Stimulated activated CD4-positive, alpha-beta T cell treated with anti-CD3 and anti-CD28 coated beads, TNF-alpha, amount 100 ng/mL, for 1 hour (primary cell): Measurements from ENCODE around the gene C16orf86.
A peak's percentile ranks its signal among the peaks of the same experiment; 100 is the strongest.

Source experiments
- DNase-seq, 3 donors: peaks; one replicate each; pipeline ENCODE4 v3.0.0-alpha.2; 2020; ENCODE audit warnings: low read depth in 3 of 3, low spot score in 1 of 3

The C16orf86 gene

DNA sequence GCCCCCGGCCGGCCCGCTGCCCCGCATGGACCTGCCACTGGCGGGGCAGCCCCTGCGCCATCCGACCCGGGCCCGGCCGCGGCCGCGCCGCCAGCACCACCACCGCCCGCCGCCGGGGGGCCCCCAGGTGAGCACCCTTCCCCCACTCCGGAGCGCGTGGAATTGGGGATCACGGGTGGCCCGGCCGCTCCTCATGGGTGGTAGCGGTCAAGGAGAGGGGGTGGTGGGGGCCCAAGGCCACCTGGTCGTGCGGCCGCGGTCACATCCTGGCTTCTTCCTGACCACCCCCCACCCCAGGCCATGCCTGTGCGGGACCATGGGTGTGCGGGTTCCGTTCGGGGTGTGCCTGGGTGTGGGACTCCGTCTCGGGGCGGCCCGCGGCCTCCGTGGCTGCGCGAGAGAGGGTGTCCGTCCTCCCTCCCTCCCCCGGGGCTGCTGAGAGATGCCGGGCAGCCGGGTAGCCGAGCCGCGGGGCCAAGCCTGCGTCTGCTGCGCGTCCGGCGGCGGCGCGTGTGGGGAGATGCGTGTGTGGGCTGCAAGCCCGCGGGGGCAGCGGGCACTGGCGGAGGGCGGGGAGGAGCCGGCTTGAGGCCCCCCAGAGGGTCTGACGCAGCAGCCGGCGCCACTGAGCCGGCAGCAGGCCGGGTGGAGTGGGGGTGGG is 13.4 kb upstream of the C16orf86 start:
- no peak for DNase-seq

DNA sequence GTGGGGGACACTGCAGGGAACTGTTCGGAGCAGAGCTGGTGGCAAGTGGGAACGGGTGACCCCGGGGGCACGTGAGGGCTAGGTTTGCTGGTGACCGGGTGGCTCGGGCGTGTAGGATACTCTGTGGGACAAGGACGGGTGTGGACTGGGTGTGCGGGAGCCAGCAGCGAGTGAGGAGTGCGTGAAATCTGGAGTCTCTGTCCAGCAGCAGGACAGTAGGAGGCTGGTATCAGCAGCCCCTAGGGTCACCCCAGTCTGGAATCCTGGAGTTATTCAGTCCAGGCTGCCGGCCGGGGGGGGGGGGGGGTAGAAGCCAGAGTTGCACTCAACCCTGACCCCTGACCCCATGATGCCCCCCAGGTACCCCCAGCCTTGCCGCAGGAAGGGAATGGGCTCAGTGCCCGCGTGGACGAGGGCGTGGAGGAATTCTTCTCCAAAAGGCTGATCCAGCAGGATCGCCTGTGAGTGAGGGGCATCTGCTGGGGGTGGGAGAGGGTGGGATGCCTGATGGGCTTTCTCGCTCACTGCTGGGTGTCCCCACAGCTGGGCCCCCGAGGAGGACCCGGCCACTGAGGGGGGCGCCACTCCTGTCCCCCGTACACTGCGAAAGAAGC is 12.7 kb upstream of the C16orf86 start:
- no peak for DNase-seq

DNA sequence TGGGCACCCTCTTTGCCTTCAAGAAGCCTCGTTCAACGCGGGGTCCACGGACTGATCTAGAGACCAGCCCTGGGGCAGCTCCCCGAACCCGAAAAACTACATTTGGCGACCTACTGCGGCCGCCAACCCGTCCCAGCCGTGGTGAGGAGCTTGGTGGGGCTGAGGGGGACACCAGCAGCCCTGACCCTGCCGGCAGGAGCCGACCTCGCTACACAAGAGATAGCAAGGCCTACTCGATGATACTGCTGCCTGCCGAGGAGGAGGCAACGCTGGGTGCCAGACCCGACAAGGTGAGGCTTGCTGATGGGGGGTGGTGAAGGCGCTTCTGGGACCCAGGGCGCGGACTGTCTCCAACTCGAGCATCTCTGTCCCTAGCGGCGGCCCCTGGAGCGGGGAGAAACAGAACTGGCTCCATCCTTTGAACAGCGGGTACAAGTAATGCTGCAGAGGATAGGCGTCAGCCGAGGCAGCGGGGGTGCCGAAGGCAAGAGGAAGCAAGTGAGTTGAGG is 12.2 kb upstream of the C16orf86 start:
- no peak for DNase-seq

DNA sequence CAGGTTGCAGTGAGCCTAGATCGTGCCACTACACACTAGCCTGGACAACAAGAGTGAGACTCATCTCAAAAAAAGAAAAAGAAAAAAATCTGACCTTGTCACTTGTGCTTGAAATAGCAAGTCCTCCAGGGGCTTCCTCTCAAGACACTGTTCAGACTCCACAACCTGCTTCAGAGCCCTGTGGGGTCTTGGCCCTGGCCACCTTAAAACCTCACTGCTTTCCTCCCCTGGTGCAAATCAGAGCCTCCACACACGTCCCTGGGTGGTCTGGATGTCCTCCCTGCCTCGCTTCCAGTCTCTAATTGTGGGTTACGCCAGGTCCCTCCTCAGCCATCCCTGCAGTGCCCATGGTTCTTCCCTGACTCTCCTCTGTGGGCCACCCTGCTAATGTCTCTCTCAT is 11.3 kb upstream of the C16orf86 start:
- DNase-seq: no peak

DNA sequence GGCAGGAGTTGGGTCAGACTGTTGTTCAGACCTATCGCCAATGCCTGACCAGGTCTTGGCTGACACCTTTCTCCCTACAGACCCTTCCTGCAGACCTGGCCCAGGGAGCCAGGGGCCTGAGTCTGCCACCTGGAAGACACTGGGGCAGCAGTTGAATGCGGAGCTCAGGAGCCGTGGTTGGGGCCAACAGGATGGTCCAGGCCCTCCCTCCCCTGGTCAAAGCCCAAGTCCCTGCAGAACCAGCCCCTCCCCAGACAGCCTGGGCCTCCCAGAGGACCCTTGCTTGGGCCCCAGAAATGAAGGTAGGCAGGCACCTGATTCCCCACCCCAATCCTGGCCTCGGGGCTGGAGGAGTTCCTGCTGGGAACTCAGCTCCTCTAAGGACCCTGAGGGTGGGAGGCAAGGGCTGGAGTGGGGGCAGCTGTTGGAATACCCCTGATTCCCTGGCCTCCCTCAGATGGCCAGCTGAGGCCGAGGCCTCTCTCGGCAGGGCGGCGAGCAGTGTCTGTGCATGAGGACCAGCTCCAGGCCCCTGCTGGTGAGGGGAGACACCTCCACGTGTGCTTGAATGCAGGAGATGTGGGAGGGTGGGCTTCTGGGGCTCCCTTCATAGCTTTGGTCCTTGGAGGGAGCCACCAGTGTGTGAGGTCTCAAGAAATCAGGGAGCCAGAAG is 10.1 kb upstream of the C16orf86 start:
- no peak for DNase-seq

DNA sequence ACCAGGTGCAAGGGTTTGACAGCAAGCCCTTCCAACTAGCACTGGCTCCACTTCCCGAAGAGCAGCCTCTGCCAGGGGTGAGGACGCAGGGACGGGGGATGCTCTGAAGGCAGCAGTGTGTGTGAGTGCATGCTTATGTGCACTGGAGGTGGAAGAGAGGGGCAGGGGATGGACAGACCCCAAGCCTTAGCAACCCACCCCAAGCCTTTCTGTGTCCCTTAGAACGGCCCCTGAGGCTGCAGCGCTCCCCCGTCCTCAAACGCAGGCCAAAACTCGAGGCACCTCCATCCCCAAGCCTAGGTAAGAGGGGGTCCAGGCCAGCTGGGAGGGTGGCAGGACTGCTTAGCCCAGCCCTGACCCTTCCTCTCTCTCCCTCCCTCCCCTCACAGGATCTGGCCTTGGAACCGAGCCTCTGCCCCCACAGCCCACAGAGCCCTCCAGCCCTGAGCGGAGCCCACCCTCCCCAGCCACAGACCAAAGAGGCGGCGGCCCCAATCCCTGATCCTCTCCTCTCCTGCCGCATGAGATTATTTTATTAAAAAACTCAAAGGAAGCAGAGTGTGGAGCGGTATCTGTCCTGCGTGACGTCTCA is 9.5 kb upstream of the C16orf86 start:
- no peak for DNase-seq

DNA sequence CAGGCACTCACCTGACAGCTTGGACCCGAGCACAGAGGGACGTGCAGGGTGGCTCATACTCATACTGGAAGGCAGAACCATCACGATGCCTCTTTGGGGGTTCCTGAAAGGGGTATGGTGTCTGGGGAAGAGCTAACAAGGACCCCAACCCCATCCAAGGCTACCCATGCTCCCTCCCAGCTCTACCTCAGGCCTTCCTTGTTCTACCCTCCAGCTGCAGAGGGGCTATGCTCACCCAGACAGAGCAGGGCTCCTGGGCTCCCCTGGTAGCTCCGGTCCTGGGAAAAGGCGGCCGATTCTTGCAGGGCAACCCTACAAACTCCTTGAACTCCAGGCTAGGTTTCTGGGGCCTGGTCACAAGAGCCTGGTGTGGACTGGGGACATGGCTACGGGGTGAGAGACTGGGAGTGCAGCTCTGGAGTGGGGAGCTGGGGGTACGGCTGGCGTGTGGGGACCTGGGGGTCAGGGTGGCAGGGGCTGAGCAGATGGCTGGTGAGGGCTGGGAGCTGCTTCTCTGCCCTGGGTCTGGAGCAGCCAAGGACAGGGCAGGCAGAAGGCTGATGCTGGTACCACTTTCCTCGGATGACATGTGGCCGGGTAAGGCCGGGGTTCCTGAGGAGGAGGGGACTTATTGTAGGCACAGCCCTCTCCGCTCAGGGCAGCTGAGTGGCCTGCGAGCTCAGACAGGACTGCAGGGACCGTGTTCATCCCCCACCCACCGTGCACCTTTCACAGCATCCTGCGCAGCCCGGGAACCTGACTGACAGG is 8.7 kb upstream of the C16orf86 start:
- no peak for DNase-seq

DNA sequence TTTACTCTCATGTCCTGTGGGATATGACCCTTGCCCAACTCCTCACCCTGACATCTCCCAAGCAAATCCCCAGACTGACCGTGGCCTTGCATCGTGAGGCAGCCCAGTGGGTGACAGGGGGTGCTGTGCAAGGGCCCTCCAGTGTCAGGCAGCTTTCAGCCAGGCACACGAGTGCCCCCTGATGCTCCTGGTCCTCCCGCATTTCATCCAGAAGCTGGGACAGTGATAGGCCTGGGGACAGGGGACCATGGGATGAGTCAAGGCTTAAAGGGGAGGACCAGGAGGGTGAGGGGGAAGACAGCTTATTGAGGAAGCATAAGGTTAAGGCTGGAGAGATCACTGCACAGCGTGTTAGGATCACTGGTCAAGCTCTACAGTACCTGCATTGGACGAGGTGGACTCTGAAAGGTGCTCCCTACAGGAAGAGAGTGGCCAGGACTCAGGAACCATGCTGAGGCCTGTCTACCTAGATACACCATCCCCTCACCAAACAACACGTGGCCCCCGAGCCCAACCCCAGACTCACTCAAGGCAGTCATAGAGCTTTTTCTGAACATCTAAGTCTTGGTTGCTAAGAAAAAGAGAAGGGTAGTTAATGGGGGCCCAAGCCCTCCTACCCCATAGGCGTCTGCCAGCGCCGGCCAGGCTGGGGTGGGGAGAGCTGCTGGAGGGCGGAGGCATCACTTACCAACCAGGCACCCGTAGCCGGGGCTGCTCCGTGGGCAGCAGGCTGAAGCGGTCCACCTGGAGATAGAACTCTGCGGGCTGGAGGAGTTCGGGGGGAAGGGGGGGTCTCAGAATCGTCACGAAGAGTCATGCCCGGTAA is 7.6 kb upstream of the C16orf86 start:
- DNase-seq: no peak

DNA sequence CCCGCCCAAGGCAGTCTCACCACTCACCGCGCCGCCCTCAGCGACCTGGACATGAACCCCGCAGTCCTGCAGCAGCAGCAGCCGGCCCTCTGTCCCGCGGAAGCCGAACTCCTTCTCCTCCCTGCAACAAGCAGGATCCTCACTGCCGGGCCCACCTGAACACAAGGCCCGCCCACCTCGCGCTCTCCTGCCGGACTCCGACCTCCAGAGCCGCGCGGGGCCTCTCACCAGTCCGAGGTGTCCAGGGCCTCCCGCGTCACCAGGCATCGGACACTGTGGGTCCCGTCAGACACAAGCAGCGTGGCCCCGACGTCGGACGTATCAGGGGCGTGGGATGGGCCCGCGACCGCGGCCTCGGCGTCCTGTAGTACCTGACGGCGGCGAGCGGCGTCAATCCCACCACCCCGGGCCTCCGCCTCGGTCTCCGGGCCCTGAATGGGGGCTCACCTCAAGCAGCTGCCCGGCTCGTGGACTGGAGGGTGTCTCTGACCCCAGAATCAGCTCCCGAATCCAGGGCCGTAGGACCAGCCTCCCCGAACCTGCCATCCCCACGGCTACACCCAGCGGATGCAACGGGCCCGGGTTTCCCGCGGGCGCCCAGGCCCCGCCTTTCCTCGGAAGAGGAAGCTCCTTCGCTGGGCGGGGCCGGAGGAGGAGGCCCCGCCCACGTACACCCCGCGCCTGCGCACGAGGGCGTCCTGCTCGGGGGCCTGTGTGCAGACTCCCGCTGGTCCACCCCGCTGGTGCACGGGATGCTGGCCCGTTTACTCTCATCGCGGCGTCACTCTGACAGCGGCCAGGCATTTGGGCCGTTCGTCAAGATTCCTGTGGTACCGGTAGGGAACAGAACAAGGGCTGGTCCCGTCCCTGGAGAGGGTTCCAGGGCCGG is 6.7 kb upstream of the C16orf86 start, which contains the start of gene ACD:
TSS of gene ACD (minus strand) at position 586 of the 889 bp plus-strand sequence. CDS start at position 546, 40 bp downstream.
- DNase-seq: peak; percentile 80 to 94 (median 87)

DNA sequence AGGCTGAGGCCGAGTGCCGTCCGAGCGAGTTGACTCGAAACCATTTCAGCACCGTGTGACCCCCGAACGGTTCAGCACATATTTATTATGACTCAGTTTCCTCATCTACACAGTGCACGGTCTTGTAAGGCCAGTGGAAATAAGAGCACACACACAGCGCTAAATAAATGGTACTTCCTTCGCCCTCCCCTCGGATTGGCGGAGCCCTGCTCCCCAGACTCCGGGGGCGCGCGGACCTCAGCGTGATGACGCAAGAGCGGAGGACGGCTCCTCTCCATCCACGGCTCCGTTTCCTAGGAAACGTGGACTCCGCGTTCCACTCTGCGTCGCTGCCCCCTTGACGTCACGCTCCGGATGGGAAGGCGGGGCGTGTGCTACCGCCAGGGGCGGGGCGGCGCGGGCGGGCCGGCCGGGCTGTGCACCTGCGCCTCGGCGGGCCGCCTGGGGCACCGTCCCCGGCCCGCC is 6.0 kb upstream of the C16orf86 start, which contains the start of gene PARD6A:
TSS of gene PARD6A (plus strand) at position 397 of the 465 bp plus-strand sequence. CDS start 79 bp downstream, outside the sequence.
- peak; percentile 83 to 87 (median 86) for DNase-seq

DNA sequence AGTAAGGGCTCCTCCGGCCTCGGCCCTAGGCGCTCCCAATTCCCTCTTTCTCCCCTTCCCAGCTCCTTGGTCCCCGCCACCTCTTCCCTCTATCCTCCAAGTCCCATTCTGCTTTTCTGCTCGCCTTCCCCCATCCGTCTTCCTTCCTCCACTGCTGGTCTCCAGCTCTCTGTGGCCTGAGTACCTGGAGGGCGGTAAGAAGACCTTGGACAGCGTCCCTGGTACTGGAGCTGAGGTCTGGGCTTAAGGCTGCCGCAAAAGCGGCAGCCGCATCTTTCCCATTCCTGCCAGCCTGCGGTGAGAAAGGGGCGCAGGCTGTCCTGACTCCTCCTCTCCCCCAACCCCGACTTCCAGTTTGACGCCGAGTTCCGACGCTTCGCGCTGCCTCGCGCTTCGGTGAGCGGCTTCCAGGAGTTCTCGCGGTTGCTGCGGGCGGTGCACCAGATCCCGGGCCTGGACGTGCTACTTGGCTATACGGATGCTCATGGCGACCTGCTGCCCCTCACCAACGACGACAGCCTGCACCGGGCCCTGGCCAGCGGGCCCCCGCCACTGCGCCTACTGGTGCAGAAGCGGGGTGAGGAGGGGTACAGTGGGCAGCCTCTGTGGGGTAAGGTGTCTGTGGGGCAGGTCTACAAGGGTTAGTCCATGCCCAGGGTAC is 5.4 kb upstream of the C16orf86 start:
- DNase-seq: no peak

DNA sequence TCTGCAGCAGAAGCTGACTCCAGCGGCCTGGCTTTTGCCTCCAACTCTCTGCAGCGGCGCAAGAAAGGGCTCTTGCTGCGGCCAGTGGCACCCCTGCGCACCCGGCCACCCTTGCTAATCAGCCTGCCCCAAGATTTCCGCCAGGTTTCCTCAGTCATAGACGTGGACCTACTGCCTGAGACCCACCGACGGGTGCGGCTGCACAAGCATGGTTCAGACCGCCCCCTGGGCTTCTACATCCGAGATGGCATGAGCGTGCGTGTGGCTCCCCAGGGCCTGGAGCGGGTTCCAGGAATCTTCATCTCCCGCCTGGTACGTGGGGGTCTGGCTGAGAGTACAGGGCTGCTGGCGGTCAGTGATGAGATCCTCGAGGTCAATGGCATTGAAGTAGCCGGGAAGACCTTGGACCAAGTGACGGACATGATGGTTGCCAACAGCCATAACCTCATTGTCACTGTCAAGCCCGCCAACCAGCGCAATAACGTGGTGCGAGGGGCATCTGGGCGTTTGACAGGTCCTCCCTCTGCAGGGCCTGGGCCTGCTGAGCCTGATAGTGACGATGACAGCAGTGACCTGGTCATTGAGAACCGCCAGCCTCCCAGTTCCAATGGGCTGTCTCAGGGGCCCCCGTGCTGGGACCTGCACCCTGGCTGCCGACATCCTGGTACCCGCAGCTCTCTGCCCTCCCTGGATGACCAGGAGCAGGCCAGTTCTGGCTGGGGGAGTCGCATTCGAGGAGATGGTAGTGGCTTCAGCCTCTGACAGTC is 4.5 kb upstream of the C16orf86 start:
- no peak for DNase-seq

DNA sequence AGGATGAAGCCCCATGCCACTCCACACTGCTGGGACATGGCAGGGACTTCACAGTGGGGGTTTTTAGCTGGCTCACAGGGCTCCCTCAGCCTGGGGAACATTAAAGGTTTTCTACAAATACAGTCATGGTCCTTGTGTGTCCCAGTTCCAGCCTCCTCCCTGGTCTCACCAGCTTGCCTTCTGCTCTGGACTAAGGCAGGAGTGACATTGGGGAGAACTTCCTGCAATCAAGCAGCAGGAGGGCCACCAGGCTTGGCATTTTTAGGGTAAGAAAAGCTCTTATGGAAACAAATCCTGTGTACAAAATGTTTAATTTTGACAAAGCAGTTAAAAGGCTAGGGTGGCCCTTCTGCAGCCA is 4.0 kb upstream of the C16orf86 start:
- no peak for DNase-seq

DNA sequence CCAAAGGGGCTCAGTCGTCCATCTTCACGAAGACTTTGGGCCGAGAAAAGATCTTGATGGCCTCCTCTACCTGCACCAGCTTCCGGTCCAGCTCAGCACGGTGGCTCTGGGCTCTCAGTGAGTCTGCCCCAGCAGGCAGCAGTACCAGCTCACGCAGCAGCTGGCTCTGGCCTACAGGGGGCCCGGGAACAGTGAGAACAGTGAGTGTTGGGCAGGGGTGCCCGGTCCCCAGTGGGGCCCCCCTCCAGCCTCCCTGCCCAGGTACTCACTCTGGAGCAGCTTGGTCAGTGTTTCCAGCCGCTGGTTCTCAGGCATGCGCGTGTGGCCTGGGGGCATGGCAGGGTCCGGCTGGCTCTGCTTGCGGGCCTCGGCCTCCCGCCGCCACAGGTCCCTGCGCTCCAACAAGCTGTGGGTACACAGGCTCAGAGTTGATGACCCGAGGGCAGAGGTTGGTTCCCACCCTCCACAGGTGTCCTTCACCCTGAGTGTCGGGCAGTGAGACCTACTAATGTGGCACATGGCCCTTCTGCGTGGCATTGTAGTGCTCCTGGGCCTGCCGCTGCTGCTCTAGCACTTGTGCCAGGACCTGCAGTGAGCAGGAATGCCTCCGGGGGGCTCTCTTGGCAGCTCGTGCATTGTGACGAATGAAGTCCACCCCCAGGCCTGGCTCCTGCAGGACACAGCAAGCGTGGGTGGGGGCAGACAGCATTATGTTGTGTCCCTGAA is 3.3 kb upstream of the C16orf86 start:
- no peak for DNase-seq

DNA sequence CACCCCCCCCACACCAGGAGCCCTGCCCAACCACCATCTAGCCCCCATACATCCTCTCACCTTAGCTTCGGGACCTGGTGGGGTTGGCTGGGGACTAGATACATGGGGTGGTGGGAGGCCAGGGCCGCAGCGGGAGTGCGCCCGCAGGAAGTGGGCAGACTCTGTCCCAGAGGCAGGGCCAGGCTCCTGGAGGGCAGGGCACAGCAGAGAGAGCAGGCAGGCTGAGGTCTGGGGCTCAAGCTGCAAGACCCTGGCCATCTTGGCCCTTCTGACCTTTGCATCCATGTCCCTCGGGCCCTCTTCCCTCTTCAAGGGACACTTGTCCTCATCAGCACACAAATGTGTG is 2.8 kb upstream of the C16orf86 start:
- no peak for DNase-seq

DNA sequence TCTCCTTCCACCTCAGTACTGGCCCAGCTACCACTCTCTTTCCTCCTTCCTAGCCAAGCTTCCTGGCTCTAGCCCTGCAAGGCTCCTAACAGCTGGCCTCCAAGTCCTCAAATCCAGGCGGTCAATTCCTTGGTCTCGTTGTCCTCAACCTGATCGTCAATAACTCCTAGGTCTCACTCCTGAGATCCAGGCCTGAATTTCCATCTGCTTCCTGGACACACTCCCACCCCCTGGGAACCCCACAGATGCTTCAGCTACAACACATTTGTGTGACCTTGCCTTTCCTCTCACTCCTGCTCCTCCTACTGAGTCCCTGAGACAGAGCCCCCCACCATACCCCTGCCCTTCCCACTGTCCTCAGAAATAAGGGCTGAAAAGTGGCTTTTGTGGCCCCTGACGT is 2.4 kb upstream of the C16orf86 start:
- no peak for DNase-seq

DNA sequence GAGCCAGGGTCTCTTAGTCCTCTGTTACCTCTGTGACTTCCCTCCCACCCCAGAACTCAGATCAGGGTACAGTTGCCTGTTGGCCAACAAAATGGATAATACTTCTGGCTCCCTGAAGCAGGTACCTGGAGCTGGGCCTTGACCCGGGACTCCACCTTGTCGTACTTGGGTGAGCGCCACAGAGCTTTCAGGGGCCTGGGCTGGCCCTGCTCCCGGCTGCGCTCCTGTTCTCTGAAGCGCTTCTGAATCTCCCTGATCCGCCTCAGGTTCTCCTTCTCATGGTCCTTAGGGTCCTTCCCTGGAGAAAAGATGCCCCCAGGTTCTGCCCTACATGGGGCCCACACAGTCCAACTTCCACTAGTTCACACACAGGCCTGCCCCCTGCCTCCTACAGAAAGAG is 1.7 kb upstream of the C16orf86 start:
- DNase-seq: no peak
